Measurements from ENCODE around the gene PSMD6. TPM values are rescaled to one million over a fixed set of nuclear protein-coding genes. Genes with fewer than 3 reads are reported as not detected.

PSMD6 gene
- polyA plus RNA-seq, 3 donors, result 54.6 to 135 (median 101) TPM

DNA sequence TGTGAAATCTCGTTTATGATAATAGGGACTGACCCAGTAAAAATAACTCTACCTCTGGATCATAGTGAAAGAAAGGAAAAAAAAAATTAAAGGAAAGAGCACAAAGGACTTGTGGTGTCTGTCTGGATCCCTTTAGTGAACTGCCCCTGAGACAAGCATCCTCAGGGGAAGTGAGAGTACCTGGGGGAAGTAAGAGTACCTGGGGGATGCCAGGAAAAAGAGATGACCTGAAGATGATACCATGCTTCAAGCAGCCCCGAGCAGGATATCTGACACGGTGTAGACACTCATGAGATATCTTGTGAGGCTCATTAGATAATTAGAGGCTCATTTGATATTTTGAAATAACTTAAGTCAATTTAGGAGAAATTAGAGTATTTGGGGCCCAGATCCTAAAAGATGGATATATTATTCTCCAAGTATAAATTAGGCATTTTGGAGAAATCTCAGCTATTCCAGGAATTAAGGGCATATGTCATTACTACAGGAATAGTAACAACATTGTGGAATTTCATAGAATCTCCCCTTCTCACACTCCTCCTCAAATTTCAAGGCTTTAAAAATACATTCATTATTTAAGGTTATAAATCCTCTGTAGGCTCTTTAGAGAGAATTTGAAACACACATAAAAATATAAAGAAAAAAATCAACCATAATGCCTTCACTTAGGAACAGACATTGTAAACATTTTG, 36.3 kb upstream of the PSMD6 start:
- Histone ChIP-seq H3K36me3 (replicated peaks in 1 of 2; ENCODE audit: control insufficient read depth in 1 of 2, insufficient read depth in 2 of 2, low read length in 2 of 2) (no peaks in the 10 kb centered on the region), H3K9me3 (replicated peaks in 1 of 2; ENCODE audit: control insufficient read depth in 1 of 2, insufficient read depth in 1 of 2, low read length in 2 of 2) (no peaks in the 10 kb centered on the region), H3K27me3 (ENCODE audit: control insufficient read depth in 2 of 2, insufficient read depth in 2 of 2, low read length in 2 of 2) (peaks cover 0 to 3% of the 10 kb centered on the region in 2 donors), H3K4me2 (replicated peaks; ENCODE audit: extremely low read depth, low read length, poor library complexity, severe bottlenecking) (no peak overlapping the region), H3K27ac (ENCODE audit: low read depth in 1 of 2, low read length in 2 of 2) (no peak overlapping the region), H2AFZ (ENCODE audit: insufficient read depth, low read depth, low read length, poor library complexity, severe bottlenecking) (no peak overlapping the region), H3K9ac (ENCODE audit: insufficient read depth, low read length, poor library complexity, severe bottlenecking) (no peak overlapping the region), H4K20me1 (ENCODE audit: insufficient read depth, low read length) (no peaks in the 10 kb centered on the region), H3K79me2 (ENCODE audit: insufficient read depth, low read length) (no peaks in the 10 kb centered on the region), H3K4me1 (ENCODE audit: control insufficient read depth in 1 of 2, insufficient read depth in 2 of 2, low read length in 2 of 2) (no peaks in the 10 kb centered on the region), H3K4me3 (replicated peaks in 1 of 3; ENCODE audit: low read depth in 2 of 3, low read length in 3 of 3) (no peak overlapping the region)
- Mint-ChIP-seq H3K9me3 (peaks cover 0 to 3% (median 0%) of the 10 kb centered on the region in 7 donors), H3K27ac (no peak overlapping the region), H3K4me1 (no peaks in the 10 kb centered on the region), H3K27me3 (ENCODE audit: low read depth in 3 of 3) (peaks cover 4 to 8% (median 8%) of the 10 kb centered on the region in 3 donors), H3K36me3 (no peaks in the 10 kb centered on the region), H3K4me3 (no peak overlapping the region)
- TF ChIP-seq, protein P1, sequence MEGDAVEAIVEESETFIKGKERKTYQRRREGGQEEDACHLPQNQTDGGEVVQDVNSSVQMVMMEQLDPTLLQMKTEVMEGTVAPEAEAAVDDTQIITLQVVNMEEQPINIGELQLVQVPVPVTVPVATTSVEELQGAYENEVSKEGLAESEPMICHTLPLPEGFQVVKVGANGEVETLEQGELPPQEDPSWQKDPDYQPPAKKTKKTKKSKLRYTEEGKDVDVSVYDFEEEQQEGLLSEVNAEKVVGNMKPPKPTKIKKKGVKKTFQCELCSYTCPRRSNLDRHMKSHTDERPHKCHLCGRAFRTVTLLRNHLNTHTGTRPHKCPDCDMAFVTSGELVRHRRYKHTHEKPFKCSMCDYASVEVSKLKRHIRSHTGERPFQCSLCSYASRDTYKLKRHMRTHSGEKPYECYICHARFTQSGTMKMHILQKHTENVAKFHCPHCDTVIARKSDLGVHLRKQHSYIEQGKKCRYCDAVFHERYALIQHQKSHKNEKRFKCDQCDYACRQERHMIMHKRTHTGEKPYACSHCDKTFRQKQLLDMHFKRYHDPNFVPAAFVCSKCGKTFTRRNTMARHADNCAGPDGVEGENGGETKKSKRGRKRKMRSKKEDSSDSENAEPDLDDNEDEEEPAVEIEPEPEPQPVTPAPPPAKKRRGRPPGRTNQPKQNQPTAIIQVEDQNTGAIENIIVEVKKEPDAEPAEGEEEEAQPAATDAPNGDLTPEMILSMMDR (IDR thresholded peaks at IDR 0.05), result no peak
- intact Hi-C loops (cut with micrococcal nuclease), result no loop called here
- WGBS (ENCODE audit: insufficient coverage), result 100% methylated on average over 1 of the region's 3 CpGs
- no peak for DNase-seq

DNA sequence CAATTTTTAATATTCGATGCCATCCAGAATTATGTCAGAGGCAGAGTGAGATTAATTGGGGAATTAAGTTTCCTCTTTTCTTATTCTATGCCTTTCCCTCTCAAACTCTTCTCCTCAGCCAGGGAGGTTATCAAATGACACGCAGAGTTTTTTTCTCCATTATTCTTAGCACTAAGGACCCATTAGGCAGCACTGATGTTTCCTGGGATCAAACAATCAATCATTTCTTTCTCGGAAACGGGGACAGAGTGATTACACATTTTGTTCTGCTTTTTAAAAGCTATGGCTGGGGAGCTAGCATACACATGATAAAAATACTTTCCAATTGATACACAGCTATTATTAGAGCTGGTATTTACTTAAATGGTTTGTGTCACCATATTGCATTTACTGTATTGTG, 35.3 kb upstream of the PSMD6 start:
- Mint-ChIP-seq H3K36me3 (no peaks in the 10 kb centered on the region), H3K4me1 (no peaks in the 10 kb centered on the region), H3K27me3 (ENCODE audit: low read depth in 3 of 3) (peaks cover 4 to 8% (median 8%) of the 10 kb centered on the region in 3 donors), H3K4me3 (no peak overlapping the region), H3K9me3 (peaks cover 0 to 3% (median 0%) of the 10 kb centered on the region in 7 donors), H3K27ac (no peak overlapping the region)
- Histone ChIP-seq H3K4me3 (replicated peaks in 1 of 3; ENCODE audit: low read depth in 2 of 3, low read length in 3 of 3) (no peak overlapping the region), H3K36me3 (replicated peaks in 1 of 2; ENCODE audit: control insufficient read depth in 1 of 2, insufficient read depth in 2 of 2, low read length in 2 of 2) (no peaks in the 10 kb centered on the region), H2AFZ (ENCODE audit: insufficient read depth, low read depth, low read length, poor library complexity, severe bottlenecking) (no peak overlapping the region), H3K27me3 (ENCODE audit: control insufficient read depth in 2 of 2, insufficient read depth in 2 of 2, low read length in 2 of 2) (peaks cover 0 to 3% of the 10 kb centered on the region in 2 donors), H3K4me1 (ENCODE audit: control insufficient read depth in 1 of 2, insufficient read depth in 2 of 2, low read length in 2 of 2) (no peaks in the 10 kb centered on the region), H3K4me2 (replicated peaks; ENCODE audit: extremely low read depth, low read length, poor library complexity, severe bottlenecking) (no peak overlapping the region), H3K9ac (ENCODE audit: insufficient read depth, low read length, poor library complexity, severe bottlenecking) (no peak overlapping the region), H3K27ac (ENCODE audit: low read depth in 1 of 2, low read length in 2 of 2) (no peak overlapping the region), H4K20me1 (ENCODE audit: insufficient read depth, low read length) (no peaks in the 10 kb centered on the region), H3K79me2 (ENCODE audit: insufficient read depth, low read length) (no peaks in the 10 kb centered on the region), H3K9me3 (replicated peaks in 1 of 2; ENCODE audit: control insufficient read depth in 1 of 2, insufficient read depth in 1 of 2, low read length in 2 of 2) (no peaks in the 10 kb centered on the region)
- intact Hi-C loops (cut with micrococcal nuclease), result no loop called here
- TF ChIP-seq, protein P1 (IDR thresholded peaks at IDR 0.05), result no peak
- DNase-seq, result no peak
- WGBS (ENCODE audit: insufficient coverage), result no CpG with 5 or more reads among the region's 4 CpGs

All from CD14-positive monocyte (primary cell).